GM08714 (cell line): Measurements from ENCODE around the gene CPED1.
"Not testable (repeated sequence)": the region's sequence is repeated elsewhere in the genome, so short reads cannot be mapped to it uniquely, and the experiment has no call there.

Experiments used
- H3K4me3 ChIP-seq: fragments of 200-500 bp; sonication (Bioruptor generic); 2 replicates; pipeline ENCODE4 v1.5.1; 2014; ENCODE audit warnings: mild to moderate bottlenecking, low read length, inconsistent platforms
- ZNF274 ChIP-seq: IDR thresholded peaks from 2 replicates; pipeline ENCODE4 v1.6.1; 2012; ENCODE audit warnings: mild to moderate bottlenecking, low read depth, low read length

Gene CPED1

GRCh38 chr7:121219026-121219425, 230.5 kb downstream of the CPED1 start:
- TF ChIP-seq ZNF274, result no peak

GRCh38 chr7:121221108-121221507, 232.6 kb downstream of the CPED1 start:
- not testable (repeated sequence) for H3K4me3 ChIP-seq

More at GRCh38 chr7:121219026-121219425, 230.5 kb downstream of the CPED1 start:
- no peak overlapping the region for H3K4me3 ChIP-seq

GRCh38 chr7:121228779-121229178, 240.3 kb downstream of the CPED1 start:
- no peak for TF ChIP-seq ZNF274

GRCh38 chr7:121235201-121235600, 246.7 kb downstream of the CPED1 start:
- H3K4me3 ChIP-seq, result no peak overlapping the region
- no peak for TF ChIP-seq ZNF274

More at GRCh38 chr7:121228779-121229178, 240.3 kb downstream of the CPED1 start:
- no peak overlapping the region for H3K4me3 ChIP-seq

- no peak for TF ChIP-seq ZNF274
- H3K4me3 ChIP-seq, result no peak overlapping the region
These were observed 249.1 kb downstream of the CPED1 start for GRCh38 chr7:121237601-121238000.

- TF ChIP-seq ZNF274, result no peak
- H3K4me3 ChIP-seq, result no peak overlapping the region
These were observed 255.8 kb downstream of the CPED1 start for GRCh38 chr7:121244120-121244870.

GRCh38 chr7:121251367-121251766, 262.9 kb downstream of the CPED1 start:
- not testable (repeated sequence) for H3K4me3 ChIP-seq

GRCh38 chr7:121252523-121253235, 264.2 kb downstream of the CPED1 start:
- not testable (repeated sequence) for H3K4me3 ChIP-seq

- no peak overlapping the region for H3K4me3 ChIP-seq
- TF ChIP-seq ZNF274, result no peak
These were observed 271.3 kb downstream of the CPED1 start for GRCh38 chr7:121259826-121260225.

GRCh38 chr7:121261207-121261884, 272.8 kb downstream of the CPED1 start:
- H3K4me3 ChIP-seq, result no peak overlapping the region
- TF ChIP-seq ZNF274, result no peak

- TF ChIP-seq ZNF274, result no peak
- no peak overlapping the region for H3K4me3 ChIP-seq
These were observed 273.7 kb downstream of the CPED1 start for GRCh38 chr7:121262221-121262620.

- TF ChIP-seq ZNF274, result no peak
- no peak overlapping the region for H3K4me3 ChIP-seq
These were observed 274.5 kb downstream of the CPED1 start for GRCh38 chr7:121262969-121263368.

- no peak overlapping the region for H3K4me3 ChIP-seq
- TF ChIP-seq ZNF274, result no peak
These were observed 277.9 kb downstream of the CPED1 start for GRCh38 chr7:121266307-121266894.

- TF ChIP-seq ZNF274, result no peak
- H3K4me3 ChIP-seq, result no peak overlapping the region
These were observed 279.1 kb downstream of the CPED1 start for GRCh38 chr7:121267612-121268011.

GRCh38 chr7:121269798-121270197, 281.3 kb downstream of the CPED1 start:
- H3K4me3 ChIP-seq, result no peak overlapping the region
- TF ChIP-seq ZNF274, result no peak
